ENCODE data around the gene STAT5A. TPM values are rescaled to one million over a fixed set of nuclear protein-coding genes. Genes with fewer than 3 reads are reported as not detected.

The STAT5A gene
- total RNA-seq = 21.1 and 35.6 TPM in 2 replicates

DNA sequence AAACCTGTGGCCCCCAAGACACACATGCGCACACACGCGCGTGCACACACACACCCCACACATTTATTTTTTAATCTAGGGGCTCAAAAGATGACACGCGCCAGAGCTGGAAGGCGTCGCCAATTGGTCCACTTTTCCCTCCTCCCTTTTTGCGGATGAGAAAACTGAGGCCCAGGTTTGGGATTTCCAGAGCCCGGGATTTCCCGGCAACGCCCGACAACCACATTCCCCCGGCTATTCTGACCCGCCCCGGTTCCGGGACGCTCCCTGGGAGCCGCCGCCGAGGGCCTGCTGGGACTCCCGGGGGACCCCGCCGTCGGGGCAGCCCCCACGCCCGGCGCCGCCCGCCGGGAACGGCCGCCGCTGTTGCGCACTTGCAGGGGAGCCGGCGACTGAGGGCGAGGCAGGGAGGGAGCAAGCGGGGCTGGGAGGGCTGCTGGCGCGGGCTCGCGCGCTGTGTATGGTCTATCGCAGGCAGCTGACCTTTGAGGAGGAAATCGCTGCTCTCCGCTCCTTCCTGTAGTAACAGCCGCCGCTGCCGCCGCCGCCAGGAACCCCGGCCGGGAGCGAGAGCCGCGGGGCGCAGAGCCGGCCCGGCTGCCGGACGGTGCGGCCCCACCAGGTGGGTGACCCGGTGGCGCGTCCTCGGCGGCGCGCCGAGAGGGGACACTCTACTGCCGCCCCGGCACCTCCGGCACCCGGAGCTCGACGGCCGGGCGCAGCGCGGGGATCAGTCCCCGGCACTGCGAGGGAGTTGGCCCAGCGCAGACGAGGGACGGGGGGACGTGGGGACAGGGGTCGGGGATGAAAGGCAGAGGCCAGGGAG, at the start of gene STAT5A:
Gene STAT5A (plus strand): TSS at position 522 of the 826 bp plus-strand sequence. CDS start 914 bp downstream, outside the sequence.

DNA sequence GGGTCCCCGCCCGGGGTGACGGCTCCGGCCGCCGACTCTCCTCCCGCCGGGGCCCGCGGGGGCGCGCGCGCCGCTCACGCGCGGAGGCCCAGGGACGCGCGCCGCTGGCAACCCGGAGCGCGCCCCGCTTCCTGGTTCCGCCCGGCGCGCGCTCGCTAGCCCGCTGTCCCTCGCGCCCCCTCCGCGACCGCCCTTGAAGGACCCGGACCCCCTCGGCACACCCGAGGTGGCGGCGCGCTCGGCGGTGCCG, 12.0 kb upstream of the STAT5A start, which contains the start of gene STAT5B:
Gene STAT5B (minus strand): TSS at position 33 of the 250 bp plus-strand sequence. CDS start 44,264 bp downstream, outside the sequence.

Other genes with a start within 250 kb of the STAT5A start
- gene C17orf113, start 237.9 kb upstream of the STAT5A start, total RNA-seq = 0.32 and 0.34 TPM in 2 replicates
- not detected in 2 replicates for gene ZNF385C, start 190.0 kb upstream of the STAT5A start, total RNA-seq
- 9.1 and 14.7 TPM in 2 replicates for gene DHX58, start 175.8 kb upstream of the STAT5A start, total RNA-seq
- gene KAT2A, start 167.1 kb upstream of the STAT5A start, total RNA-seq = 4.7 and 5.6 TPM in 2 replicates
- not detected in 2 replicates for gene HSPB9, start 165.7 kb upstream of the STAT5A start, total RNA-seq
- gene RAB5C, start 133.5 kb upstream of the STAT5A start, total RNA-seq = 37.4 and 41.7 TPM in 2 replicates
- not detected in 2 replicates for gene KCNH4, start 107.4 kb upstream of the STAT5A start, total RNA-seq
- not detected in 2 replicates for gene HCRT, start 103.0 kb upstream of the STAT5A start, total RNA-seq
- 4.1 and 13.2 TPM in 2 replicates for gene GHDC, start 94.0 kb upstream of the STAT5A start, total RNA-seq
- gene STAT5B, start 12.1 kb upstream of the STAT5A start, total RNA-seq = 14.0 and 16.8 TPM in 2 replicates
- gene STAT3, start 99.9 kb downstream of the STAT5A start, total RNA-seq = 70.4 and 73.1 TPM in 2 replicates
- gene CAVIN1, start 134.8 kb downstream of the STAT5A start, total RNA-seq = 463 and 467 TPM in 2 replicates
- 59.4 and 63.2 TPM in 2 replicates for gene ATP6V0A1, start 170.4 kb downstream of the STAT5A start, total RNA-seq
- gene NAGLU, start 247.7 kb downstream of the STAT5A start, total RNA-seq = 29.1 and 32.9 TPM in 2 replicates